Colon (tissue), 2 donors: ENCODE data around the gene TFG.

ENCODE experiments used
- FAIRE-seq: peaks from 2 replicates; lab custom pipeline; 2012; peaks lifted over from hg19 to GRCh38; lab: Jason Lieb, UNC
- donor health status: control.
- donor health status: control.

Gene TFG

GRCh38 chr3:100756441-100756840 is 47.1 kb downstream of the TFG start:
- no peak for FAIRE-seq

GRCh38 chr3:100759159-100759558 is 49.9 kb downstream of the TFG start:
- FAIRE-seq = no peak

- FAIRE-seq = no peak
Measured at GRCh38 chr3:100759950-100760349, 50.7 kb downstream of the TFG start.

- no peak for FAIRE-seq
Measured at GRCh38 chr3:100760377-100760776, 51.1 kb downstream of the TFG start.

GRCh38 chr3:100761211-100761942 is 52.1 kb downstream of the TFG start:
- FAIRE-seq = no peak

- FAIRE-seq = no peak
Measured at GRCh38 chr3:100761951-100762350, 52.7 kb downstream of the TFG start.

GRCh38 chr3:100765437-100765975 is 56.2 kb downstream of the TFG start:
- no peak for FAIRE-seq

GRCh38 chr3:100766069-100766468 is 56.8 kb downstream of the TFG start:
- FAIRE-seq = no peak

GRCh38 chr3:100769693-100770092 is 60.4 kb downstream of the TFG start:
- FAIRE-seq = no peak

GRCh38 chr3:100775226-100775625 is 65.9 kb downstream of the TFG start:
- FAIRE-seq = no peak

GRCh38 chr3:100775669-100776068 is 66.4 kb downstream of the TFG start:
- FAIRE-seq = no peak

GRCh38 chr3:100776097-100776729 is 66.9 kb downstream of the TFG start:
- FAIRE-seq = no peak

- FAIRE-seq = no peak
Measured at GRCh38 chr3:100776746-100777145, 67.5 kb downstream of the TFG start.

- no peak for FAIRE-seq
Measured at GRCh38 chr3:100777271-100777670, 68.0 kb downstream of the TFG start.

GRCh38 chr3:100779480-100779879 is 70.2 kb downstream of the TFG start:
- FAIRE-seq = no peak

GRCh38 chr3:100780071-100780622 is 70.9 kb downstream of the TFG start:
- FAIRE-seq = no peak

GRCh38 chr3:100781301-100781700 is 72.0 kb downstream of the TFG start:
- no peak for FAIRE-seq

GRCh38 chr3:100782348-100782747 is 73.1 kb downstream of the TFG start:
- no peak for FAIRE-seq

- no peak for FAIRE-seq
Measured at GRCh38 chr3:100782906-100783305, 73.6 kb downstream of the TFG start.

GRCh38 chr3:100783619-100784018 is 74.3 kb downstream of the TFG start:
- FAIRE-seq = no peak

GRCh38 chr3:100789579-100789978 is 80.3 kb downstream of the TFG start:
- no peak for FAIRE-seq

- FAIRE-seq = no peak
Measured at GRCh38 chr3:100796556-100796955, 87.3 kb downstream of the TFG start.

GRCh38 chr3:100798012-100798411 is 88.7 kb downstream of the TFG start:
- no peak for FAIRE-seq
